GM15510 (cell line): ENCODE measurements around the gene SH2B3.

ENCODE experiments used
- POLR2A ChIP-seq: IDR thresholded peaks from 3 replicates; pipeline ENCODE4 v1.6.1; 2011; ENCODE audit warnings: borderline replicate concordance; ENCODE audit not compliant: insufficient read length; ENCODE audit errors: extremely low read depth

SH2B3 gene

GRCh38 chr12:111369496-111370220, 36.1 kb upstream of the SH2B3 start:
- no peak for TF ChIP-seq POLR2A

GRCh38 chr12:111377440-111377839, 28.3 kb upstream of the SH2B3 start:
- TF ChIP-seq POLR2A: no peak

GRCh38 chr12:111379942-111380554, 25.7 kb upstream of the SH2B3 start:
- no peak for TF ChIP-seq POLR2A

GRCh38 chr12:111384596-111384995, 21.1 kb upstream of the SH2B3 start:
- no peak for TF ChIP-seq POLR2A

GRCh38 chr12:111386885-111387284, 18.8 kb upstream of the SH2B3 start:
- TF ChIP-seq POLR2A: no peak

DNA sequence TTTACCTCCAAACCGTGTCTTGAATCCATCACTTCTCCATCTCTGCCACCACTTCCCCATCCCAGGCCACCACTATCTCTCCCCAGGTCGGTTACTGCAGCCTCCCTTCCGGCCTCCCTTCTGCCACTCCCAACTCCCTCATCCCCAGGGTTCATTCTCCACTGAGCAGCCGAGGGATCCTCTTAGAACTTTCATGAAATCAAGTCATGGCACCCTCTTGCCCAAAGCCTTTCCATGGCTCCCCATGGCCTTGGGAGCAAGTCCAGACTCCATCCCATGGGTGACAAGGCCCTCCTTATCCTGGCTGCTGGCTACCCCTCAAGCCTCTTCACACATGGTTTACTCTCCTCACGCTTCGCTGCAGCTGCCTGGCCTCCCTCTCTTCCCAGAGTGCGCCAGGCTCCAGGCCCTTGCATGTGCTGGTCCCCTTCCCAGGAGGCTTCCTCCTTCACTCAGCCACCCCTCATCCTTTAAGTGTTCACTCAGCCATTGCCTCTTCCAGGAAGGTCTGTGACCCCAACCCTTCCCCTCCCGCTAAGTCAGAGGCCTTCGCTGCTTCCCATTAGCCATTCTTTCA, 17.9 kb upstream of the SH2B3 start:
- no peak for TF ChIP-seq POLR2A

DNA sequence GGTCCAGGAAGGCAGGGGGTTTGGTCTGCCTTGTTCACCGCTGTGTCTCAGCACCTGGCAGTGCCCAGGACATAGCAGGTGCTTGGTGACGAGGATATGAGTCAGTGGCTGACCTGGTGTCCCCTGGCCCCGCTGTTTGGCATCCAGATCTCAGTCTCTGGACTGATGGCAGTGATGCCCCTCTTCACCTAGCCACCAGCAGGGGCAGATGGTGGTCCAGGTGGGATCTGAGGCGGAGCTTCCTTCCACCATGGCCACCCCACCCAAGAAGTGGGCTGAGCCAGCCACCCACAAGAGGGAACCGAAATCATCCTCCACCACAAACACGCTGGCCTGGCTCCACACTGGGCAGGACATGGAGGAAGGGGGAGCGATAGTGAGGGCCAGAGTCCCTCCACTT, 16.1 kb upstream of the SH2B3 start:
- TF ChIP-seq POLR2A: no peak

DNA sequence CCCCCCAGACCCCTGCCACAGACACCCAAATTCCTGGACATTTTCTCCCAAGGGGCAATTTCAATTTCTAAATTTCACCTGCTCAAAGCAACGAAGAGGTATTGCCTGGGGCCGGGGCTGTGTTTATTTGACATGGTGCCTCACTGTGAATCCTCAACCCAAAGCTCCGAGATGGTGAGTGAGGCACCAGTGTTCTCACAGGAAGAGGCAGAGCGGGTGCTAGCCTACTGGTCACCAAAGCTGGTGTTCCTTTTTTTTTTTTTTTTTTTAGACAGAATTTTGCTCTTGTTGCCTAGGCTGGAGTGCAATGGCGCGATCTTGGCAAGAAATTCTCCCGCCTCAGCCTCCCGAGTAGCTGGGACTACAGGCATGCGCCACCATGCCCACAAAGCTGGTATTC, 14.8 kb upstream of the SH2B3 start:
- TF ChIP-seq POLR2A: no peak

DNA sequence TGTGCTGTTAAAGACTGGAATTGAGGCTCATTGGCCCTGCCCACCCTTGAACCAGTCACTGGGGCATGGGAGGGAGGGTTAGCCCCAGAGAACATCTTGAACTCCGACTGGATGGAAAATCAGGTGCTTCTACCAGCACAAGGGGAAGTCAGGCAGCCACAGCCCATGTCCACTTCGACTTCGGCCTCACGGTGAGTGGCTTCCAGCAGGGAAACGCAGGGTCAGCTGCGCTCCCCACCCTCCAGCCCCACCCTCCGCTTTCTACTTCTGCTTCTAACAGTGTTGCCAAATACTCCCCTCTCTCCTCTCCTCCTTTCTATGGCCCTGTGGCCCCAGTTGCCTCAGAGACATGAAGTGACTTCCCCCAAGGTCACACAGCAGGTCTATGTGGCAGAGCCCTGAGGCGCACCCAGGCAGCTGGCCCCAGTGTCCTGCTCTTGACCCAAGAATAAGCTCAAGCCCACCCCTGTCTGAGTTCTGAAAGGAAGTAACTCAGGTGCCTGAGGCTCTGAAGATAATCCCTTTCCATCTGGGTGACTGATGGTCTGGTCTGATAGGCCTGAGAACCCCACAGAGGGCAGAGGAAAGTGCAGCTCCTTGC, 11.9 kb upstream of the SH2B3 start:
- TF ChIP-seq POLR2A: no peak

DNA sequence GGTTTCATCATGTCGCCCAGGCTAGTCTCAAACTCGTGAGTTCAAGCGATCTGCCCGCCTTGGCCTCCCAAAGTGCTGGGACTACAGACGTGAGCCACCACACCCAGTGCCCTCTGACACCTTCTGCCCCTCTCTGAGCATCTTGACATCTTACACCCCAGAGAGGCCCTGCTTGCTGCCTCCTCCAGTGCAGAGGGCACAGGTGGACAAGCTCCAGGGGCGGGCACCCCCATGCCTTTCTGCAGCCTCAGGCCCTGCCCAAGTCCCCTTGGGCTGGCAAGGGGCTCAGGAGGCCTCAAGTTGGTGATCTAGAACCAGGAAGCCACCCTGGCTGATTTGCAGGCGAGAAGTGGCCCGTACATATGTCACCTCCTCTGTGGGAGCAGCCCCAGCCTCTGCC, 11.2 kb upstream of the SH2B3 start:
- no peak for TF ChIP-seq POLR2A

GRCh38 chr12:111395336-111396187, 10.2 kb upstream of the SH2B3 start:
- TF ChIP-seq POLR2A: no peak

- TF ChIP-seq POLR2A: no peak
Observed at GRCh38 chr12:111396726-111397445, 8.8 kb upstream of the SH2B3 start.

DNA sequence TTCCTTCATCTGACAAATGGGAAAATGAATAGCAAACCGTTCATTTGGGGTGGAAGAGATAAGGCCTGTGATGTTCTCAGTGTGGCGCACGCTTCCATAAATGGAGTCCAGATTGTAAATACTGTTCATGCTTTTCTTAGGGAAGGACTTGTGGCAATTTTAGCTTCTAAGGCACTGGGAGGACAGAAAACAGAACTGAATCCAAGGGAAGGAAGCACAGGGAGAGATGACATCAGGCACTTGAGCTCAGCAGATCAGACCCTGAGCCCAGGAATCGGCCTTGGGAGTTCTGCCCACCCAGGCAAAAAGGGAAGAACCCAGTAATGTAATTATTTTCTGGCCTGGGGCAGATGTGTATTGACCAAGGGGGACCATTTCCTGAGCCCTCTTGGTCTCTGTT, 7.2 kb upstream of the SH2B3 start:
- TF ChIP-seq POLR2A: no peak

DNA sequence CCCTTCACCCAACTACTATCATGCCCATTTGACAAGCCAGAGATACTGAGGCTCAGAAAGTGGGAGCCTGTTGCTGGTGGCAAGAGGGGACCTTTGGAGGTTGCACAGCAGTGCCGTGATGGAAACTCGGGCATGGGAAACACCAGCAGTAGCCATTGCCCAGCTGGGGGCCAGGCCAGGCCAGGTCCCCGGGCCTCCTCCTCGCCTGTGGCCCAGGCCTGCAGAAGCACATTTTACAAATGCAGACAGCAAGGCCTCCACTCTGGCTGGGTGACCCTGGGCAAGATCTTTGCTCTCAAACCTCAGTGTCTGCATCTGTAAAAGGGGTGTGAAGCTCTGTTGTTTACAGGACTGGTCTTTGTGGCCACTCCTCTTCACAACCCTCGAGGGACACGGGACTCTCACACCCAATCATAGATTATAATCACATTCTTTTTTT, 4.5 kb upstream of the SH2B3 start:
- no peak for TF ChIP-seq POLR2A
